Keratinocyte (primary cell): ENCODE measurements around the gene SNX3.

Experiments
- CTCF ChIP-seq, 3 experiments: IDR thresholded peaks in 1 of 3; conservative IDR thresholded peaks in 1 of 3; optimal IDR thresholded peaks in 1 of 3; 2 replicates in 2 of 3; 3 replicates in 1 of 3; pipeline versions ENCODE3 to v1.5.1; 2011; ENCODE audit warnings: low read length in 3 of 3, mild to moderate bottlenecking in 3 of 3, moderate library complexity in 2 of 3, control low read depth in 1 of 3, inconsistent platforms in 1 of 3; ENCODE audit not compliant: insufficient read depth in 2 of 3; ENCODE audit errors: extremely low read depth in 1 of 3
- EZH2 ChIP-seq: IDR thresholded peaks from one replicate; pipeline ENCODE4 v1.6.1; 2012; ENCODE audit warnings: inconsistent platforms, mild to moderate bottlenecking, low read length, moderate library complexity

- TF ChIP-seq EZH2 (no peak), CTCF (optimal IDR thresholded peaks at IDR 0.05 in 1 of 3, IDR thresholded peaks at IDR 0.05 in 1 of 3, conservative IDR thresholded peaks at IDR 0.05 in 1 of 3; ENCODE audit: extremely low read depth in 1 of 3, insufficient read depth in 2 of 3, low read length in 3 of 3) (no peak)
These were observed 25.7 kb downstream of the SNX3 start for GRCh38 chr6:108235127-108235526.
